Glomerular visceral epithelial cell (primary cell): ENCODE data around the gene TOMM20L.

Experiments used
- DNase-seq: peaks from one replicate; pipeline ENCODE4 v3.0.0-alpha.2; 2016; ENCODE audit errors: extremely low spot score

Gene TOMM20L

DNA sequence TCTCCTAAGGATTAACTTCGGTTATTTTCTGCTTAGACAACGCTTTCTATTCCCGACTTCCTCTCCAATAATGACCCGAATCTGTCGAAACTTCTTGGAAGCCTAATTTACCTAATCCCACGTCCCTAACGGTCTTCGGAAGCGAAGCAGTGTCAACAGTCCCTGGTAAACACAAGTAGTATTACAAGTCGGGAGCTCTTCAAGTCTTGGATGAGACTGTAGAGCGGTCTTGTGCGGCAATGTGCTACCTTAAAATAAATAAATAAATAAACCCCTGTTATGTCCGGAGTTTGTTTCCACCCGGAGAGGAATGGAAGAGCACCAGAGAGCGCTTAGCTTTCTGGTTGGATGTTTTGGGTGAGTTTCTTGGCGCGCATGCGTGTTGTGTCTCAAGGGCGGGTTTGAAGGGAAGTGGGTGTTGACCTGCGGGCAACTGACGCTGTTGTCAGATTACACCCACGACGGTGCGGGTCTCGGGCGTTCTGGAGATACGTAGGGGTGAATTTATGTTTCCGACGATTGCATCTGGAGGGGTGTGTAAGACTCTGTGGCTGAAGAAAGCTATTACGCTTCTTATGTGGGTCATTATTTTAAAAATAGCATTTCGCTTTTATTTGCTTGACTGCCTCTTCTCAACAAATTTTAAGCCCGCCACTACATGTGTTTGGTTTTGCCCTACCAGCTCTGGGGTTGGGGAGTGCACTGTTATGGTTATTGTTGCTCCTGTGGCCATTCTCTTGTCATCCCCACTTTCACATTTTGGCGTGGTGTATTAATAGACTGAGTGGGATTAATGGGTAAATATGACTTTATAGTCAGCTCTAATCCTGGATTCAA lies 31.8 kb downstream of the TOMM20L start, which contains the start of the genes KIAA0586 and TIMM9:
Gene KIAA0586 (plus strand): TSS at position 439 of the 837 bp plus-strand sequence. CDS start 546 bp downstream, outside the sequence.
Gene TIMM9 (minus strand): TSS at position 251 of the 837 bp plus-strand sequence. CDS start 15,586 bp downstream, outside the sequence.
- peak; percentile 99 for DNase-seq

DNA sequence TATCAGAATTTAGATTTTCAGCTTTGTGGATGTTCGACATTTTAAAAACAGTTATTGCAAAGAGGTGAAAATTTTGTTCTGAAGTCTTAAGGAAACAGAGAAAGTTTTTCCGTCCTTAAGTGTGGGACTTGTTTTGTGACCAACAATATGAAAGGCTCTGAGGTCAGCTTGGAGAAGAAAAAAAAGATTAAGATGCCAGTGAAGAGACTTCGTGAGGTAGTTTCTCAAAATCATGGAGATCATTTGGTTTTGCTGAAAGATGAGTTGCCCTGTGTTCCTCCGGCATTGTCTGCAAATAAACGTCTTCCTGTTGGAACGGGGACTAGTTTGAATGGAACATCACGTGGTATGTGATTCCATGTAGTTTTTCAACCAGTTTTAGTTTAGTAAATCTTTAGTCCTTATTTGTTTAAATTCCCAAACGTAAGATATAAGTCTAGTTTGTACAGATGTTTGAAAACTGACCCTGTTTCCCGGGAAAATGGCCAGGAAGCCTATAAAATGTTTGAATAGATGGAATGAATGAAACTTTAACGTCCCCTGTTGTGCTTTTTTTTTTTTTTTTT lies 32.5 kb downstream of the TOMM20L start:
- DNase-seq, result peak; percentile 51

DNA sequence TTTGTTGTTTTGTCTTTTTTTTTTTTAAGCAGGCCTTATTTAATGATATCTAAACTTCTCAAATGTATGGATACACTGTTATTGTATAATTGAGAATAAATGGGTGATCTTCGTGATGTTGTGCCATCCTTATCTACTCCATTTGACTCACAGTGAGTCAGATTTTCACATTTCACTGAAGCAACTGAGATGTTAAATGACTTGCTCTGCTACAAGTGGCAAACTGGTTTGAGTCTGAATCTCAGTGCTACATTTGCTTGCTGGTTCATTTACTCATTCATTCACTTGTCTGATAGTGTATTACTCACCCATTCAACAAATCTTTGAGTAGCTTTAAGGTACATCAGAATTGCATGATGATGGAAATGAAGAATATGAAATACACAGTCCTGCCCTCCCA lies 34.4 kb downstream of the TOMM20L start:
- DNase-seq, result peak; percentile 24

DNA sequence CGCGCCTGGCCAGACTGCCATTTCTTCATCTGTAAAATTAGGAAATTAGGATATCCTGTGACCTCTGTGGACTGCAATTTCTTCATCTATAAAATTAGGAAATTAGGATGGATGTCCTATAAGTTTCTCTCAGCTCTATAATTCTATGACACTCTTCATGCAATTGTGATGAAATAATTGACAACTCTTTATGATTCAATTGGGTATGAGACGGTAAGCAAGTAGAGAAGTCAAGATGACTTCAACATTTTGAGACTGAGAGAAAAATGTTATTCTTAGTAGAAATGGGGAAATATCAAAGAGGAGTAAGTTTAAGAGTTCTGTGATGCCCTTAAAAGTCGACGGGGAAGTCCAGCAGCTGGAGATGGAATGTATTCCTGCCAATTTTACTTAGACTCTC lies 43.7 kb downstream of the TOMM20L start:
- no peak for DNase-seq

DNA sequence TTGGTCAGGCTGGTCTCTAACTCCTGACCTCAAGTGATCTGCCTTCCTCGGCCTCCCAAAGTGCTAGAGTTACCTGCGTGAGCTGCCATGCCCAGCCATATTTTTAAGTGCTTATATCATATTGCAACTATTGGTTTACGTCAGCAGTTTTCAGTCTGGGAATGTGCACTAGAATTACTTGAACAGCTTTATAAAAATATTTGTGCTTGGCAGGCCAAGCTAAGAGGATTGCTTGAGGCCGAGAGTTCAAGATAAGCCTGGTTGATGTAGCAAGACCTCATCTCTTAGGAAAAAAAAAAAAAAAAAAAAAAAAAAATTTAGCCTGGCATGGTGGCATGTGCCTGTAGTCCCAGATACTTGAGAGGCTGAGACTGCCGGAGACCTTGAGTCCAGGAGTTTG lies 48.9 kb downstream of the TOMM20L start:
- DNase-seq, result no peak

DNA sequence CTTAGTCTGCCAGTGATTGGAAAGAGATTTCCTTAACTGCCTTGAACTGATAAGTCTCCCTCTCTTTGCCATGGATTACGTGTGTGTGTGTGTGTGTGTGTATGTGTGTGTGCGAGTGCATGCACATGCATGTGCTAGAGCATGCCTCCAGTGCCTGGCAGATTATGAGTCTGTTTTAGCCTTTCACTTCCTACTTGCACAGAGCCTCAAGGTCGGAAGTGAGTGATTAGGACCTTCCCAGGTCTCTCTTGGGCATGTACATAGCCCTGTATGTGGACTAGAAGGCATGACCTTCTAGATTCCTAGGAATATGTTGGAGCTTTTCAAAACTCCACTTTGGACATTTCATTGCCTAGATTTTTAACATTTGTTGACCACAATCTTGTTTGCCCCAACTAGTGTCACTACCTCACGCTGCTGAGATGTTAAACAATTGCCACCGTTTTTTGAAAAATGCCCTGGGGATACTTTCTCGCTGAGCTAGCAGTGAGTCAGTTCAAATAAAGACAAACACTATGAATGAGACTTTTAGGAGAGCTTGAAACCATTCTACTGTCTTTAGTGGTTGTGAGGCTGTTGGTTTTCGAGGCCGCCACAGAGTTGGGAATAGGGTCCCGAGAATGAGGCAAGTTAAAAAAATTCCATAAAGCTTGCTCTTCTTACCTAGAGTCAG lies 60.0 kb downstream of the TOMM20L start:
- no peak for DNase-seq
